GM21390 (cell line): Measurements from ENCODE around the gene STPG4.

ENCODE experiments used
- ATAC-seq: cut with Tn5 transposase; IDR thresholded peaks from one replicate; pipeline ENCODE4 v1.9.1; 2021; ENCODE audit not compliant: unreplicated experiment

The STPG4 gene

DNA sequence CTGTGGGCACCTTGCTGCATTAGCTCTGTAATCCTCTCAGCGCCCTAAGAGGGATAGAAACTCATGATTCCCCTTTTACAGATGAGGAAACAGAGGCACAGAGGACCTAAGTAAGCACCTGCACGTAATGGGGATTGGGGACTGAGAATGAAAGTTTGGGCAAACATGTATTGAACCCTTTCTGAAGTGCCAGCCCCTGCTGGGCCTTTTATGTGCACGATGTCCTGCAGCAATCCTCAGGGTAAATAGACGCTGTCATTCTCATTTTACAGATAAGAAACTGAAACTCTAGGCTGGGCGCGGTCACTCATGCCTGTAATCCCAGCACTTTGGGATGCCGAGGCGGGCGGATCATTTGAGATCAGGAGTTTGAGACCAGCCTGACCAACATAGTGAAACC, 117.4 kb downstream of the STPG4 start:
- no peak for ATAC-seq
